HG02763 (cell line): Measurements from ENCODE around the gene WDR5B.
"Not testable (repeated sequence)": the region's sequence is repeated elsewhere in the genome, so short reads cannot be mapped to it uniquely, and the experiment has no call there.

Source experiments
- ATAC-seq: cut with Tn5 transposase; IDR thresholded peaks from one replicate; pipeline ENCODE4 v1.9.1; 2021; ENCODE audit warnings: mild to moderate bottlenecking, moderate library complexity; ENCODE audit not compliant: unreplicated experiment

Gene WDR5B

DNA sequence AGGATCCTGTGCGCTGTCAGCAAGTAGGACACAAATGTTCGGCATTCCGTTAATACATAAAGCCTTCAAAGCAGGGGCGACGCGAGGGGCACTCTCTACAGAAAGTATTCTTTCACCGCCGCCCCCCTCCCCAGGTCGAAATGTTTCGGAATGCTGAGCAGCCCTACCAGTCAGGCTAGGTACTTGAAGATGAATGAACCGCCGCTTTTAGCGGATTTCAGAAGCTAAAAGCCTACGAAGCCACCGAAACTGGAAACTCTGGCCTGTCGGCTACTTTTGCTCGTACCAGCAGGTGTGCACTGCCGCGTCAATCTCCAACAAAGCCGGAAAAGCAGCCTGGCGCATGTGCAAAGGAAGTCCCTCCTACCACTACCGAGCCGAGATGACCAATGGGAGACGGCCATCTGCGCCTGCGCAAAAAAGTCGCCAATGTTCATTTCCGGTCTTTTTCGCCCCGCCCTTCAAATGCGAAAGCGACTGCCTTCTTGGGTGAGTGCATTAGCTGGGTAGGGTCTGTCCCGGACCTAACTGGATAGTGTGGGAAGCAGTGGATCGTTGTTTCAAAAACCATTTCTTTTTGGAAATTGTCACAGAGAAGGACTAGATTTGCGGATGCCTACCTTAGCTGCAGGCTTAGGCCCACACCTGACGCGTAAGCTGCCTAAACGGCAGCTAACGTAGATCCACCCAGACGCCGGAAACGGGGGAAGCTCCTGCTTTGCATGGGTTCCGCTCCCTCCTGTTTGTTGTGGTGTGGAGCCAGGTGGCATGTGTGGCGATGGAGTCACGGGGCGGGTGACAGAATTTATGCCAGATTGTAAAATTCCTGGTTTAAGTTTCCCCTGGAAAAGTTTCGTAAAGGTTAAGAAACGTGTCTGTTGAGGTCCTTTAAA is at the start of gene WDR5B:
WDR5B (minus strand) TSS at position 301 of the 893 bp plus-strand sequence. CDS start 534 bp downstream, outside the sequence.
- ATAC-seq, result peak; percentile 86

DNA sequence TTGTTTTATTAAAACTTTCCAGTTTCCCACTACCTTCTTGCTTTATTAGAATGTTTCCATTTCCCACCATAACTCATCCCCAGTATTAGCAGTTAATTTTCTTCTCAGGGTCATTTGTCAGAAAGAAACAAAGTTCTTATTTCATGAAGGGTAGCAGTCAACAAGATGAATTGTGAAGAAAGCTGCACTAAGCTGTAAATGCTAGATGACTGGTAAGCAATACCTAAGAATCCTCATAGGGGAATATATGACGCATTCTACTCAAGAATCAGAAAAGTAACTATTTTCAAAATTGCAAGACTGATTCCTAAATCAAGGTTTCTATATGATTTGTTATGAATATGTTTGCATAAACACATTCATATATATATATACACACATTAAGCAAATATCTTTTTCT is 48.8 kb upstream of the WDR5B start:
- ATAC-seq, result no peak

DNA sequence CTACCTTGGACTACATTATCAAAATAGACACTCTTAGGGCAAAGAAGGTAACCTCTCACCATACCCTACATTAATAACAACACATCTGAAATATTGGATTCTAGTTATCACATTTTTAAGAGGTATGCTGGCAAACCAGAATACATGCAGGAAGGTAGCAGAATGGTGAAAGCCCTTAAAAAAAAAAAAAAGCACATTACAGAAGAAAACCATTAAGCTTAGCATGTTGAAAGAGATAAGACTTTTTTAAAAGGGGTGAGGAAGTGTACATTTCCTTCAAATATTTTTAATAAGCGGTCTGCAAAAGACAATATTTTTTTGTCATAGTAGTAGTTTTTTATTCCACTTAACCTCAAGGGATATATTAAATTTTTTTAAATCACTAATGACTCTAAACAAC is 46.5 kb upstream of the WDR5B start:
- no peak for ATAC-seq

DNA sequence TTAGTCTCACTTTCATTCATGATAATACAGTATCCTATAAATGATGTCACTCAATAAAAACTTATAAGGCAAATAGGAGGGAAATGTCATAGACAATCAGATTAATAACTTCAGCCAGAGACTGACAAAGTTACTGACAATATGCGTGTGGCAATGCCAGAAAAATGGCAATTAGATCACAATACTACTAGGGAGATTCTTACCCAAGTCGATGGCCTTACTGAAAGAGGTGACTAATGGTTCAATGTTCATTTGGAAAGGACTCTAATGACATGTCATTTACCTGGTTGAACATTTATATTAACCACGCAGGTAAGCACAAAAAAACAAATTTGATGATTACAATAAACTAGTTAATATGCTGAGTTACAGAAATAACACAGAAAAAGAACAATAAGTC is 45.9 kb upstream of the WDR5B start:
- no peak for ATAC-seq

DNA sequence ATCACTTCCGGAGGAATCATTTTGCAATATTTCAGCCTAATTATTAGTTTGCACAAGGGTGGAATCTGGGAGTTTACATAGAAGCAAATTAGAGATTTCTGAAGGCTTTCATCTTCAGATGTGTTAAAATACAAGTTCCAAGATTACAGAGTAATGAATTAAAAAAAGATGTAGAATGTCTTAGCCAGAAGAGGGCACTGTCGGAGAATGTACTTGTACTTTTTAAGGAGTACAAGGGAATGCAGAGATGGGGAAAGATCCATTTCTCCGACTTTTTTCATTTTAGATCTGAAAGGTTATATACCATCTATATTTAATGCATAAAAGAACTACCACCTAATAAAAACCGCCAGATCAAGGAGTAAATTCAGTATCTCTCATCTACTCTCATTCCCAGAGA is 43.1 kb upstream of the WDR5B start:
- no peak for ATAC-seq

DNA sequence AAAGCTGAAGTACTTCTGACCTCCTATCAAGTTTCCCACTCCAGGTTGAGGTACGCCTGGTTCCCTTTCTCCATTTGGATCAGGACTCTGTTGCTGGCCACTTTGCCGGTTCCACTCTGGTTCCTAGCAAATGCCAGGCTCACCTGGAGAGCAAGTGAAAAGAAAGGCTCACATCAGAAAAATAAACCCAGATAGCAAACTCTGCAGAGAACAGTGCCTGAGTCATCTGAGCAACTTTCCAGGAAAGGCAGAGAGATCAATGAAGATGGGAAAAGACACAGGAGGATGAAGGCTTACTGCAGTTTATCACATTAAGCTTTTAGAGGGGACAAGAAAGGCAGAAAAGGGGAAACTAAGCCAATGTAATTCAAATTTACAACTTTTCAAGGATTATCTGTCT is 41.8 kb upstream of the WDR5B start:
- ATAC-seq, result no peak

DNA sequence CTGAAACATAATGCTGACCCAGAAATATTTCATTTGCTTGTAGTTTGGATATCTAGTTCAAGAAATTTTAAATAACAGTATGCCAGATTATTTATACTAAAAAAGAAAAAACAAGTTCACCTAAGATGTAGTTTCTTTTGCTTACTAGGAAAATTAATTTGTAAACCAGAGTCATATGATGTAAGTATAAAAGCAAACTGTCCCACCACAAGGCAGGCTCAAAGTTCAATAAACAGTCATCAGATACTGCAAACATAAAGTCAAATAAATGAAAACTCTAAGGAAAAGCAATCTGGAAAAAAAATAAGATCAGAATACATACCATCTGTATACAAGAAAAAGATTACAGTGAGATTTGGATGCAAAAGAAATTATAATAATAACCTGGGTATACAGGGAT is 40.2 kb upstream of the WDR5B start:
- ATAC-seq, result no peak

DNA sequence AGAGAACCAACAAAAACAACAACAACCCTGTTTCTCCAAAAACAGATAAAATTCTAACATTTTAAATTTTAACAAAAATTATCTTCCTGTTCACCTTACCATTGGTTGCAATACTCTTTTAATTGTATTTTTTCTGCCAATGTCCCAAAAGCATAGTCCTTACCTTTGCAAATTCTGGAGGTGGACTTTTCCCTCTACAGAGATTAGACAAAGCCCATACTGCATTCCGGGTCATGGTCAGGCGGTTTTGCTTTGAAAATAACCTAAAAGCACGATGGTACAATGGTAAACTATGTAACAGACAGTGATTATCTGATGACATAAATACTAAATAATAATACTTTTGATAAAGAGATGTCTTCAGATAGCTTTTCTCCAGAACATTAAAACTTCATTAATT is 35.5 kb upstream of the WDR5B start:
- no peak for ATAC-seq

DNA sequence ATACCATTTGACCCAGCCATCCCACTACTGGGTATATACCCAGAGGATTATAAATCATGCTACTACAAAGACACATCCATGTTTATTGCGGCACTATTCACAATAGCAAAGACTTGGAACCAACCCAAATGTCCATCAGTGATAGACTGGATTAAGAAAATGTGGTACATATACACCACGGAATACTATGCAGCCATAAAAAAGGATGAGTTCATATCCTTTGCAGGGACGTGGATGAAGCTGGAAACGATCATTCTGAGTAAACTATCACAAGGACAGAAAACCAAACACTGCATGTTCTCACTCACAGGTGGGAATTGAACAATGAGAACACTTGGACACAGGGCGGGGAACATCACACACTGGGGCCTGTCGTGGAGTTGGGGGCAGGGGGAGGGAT is 32.4 kb upstream of the WDR5B start:
- ATAC-seq, result not testable (repeated sequence)

DNA sequence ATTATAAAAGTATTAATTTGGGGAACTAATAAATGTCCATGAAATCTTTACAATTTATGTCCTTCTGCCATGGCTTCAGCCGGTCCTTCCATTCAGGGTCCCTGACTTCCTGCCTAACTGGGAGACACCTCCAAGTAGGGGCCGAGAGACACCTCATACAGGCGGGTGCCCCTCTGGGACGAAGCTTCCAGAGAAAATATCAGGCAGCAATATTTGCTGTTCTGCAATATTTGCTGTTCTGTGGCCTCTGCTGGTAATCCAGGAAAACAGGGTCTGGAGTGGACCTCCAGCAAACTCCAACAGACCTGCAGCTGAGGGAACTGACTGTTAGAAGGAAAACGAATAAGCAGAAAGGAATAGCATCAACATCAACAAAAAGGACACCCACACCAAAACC is 28.6 kb upstream of the WDR5B start:
- ATAC-seq, result not testable (repeated sequence)

DNA sequence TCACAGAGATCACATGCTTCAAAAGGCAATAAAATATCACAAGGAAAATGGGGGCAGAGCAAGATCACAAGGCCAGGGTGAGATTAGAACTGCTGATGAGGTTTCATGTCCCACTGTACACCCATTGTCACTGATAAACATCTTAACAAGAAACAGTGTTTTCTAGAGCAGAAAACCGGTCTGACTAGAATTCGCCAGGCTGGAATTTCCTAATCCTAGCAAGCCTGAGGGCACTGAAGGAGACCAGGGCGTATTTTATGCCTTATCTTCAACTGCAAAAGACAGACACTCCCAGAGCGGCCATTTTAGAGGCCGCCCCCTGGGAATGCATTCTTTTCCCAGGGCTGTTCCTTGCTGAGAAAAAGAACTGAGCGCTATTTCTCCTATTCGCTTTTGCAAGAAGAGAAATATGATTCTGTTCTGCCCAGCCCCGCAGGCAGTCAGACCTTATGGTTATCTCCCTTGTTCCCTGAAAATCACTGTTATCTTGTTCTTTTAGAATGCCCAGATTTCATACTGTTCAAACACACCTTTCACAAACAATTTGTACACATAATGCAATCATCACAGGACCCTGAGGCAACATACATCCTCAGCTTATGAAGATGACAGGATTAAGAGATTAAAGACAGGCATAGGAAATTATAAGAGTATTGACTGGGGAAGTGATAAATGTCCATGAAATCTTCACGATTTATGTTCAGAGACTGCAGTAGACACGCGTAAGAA is 28.1 kb upstream of the WDR5B start:
- ATAC-seq, result not testable (repeated sequence)

DNA sequence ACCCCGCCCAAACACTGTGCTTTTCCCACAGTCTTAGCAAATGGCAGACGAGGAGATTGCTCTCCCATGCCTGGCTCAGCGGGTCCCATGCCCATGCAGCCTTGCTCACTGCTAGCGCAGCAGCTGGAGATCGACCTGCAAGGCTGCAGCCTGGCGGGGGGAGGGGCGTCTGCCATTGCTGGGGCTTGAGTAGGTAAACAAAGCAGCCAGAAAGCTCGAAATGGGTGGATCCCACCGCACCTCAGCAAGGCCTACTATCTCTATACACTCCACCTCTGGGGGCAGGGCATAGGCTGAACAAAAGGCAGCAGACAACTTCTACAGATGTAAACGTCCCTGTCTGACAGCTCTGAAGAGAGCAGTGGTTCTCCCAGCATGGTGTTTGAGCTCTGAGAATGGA is 27.2 kb upstream of the WDR5B start:
- ATAC-seq, result no peak

DNA sequence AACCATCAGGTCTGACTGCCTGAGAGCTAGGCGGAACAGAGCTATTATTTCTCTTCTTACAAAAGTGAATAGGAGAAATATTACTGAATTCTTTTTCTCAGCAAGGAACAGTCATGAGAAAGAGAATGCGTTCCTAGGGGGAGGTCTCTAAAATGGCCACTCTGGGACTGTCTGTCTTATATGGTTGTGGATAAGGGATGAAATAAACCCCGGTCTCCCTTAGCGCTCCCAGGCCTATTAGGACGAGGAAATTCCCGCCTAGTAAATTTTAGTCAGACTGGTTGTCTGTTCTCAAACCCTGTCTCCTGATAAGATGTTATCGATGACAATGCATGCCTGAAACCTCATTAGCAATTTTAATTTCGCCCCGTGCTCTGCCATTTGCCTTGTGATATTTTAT is 20.1 kb upstream of the WDR5B start:
- ATAC-seq, result no peak

DNA sequence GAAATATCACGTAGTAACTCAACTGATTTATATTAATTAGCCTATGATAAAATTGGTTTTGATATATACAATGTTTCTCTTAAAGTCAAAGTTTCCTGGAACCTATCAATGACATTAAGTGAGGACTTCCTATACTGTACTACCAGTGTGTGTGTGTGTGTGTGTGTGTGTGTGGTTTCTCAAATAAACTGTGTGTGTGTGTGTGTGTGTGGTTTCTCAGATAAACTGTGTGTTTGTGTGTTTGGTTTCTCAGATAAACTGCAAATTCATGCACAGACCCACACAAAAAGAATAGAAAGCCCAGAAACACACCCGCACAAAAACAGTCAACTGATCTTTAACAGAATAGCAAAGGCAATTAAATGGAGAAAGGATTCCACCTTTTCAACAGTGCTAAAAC is 14.5 kb upstream of the WDR5B start:
- no peak for ATAC-seq

DNA sequence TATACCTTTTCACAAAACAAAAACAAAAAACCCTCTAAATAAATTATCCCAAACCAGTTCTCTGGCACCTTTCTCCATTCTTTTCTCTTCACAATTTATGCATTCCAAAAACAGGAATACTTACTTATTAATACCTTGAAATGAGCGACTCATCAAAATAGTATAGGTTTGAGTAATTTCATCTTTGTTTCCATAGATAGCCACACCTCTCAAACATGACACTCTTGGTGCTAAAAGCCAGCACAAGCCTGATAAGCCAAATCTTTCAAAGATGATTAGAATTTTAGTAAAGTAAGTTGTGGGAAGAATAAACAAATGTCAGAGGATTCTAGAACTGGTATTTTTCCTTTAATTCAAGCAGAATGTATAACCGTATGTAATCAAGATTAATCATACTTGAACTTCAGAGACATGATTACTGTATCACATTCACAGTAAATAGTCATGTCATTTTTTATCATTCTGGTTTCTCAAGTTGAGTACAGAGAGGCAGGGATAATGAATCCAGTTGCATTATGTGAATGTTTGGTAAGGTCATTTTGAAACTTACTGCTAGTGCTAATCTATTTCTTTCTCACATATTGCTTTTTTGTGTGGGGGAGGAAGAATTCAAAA is 12.1 kb upstream of the WDR5B start:
- no peak for ATAC-seq

DNA sequence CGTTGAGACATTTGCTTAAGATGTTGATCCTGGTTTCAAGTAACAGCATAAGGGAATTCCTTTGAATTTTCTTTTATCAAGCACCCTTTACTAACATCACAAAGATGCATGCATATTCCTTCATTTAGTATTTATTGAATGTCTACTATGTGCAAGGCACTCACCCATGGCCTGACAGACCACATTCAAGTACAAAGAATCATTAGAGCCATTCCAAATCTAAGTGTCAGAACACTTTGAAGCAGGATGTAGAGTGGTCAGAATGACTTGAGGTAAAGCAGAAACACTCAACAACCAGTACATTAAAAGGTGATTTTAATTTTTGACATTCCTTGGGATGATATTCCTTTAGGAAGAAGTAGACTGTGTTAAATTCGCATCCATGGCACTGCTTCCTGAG is 6.0 kb upstream of the WDR5B start:
- no peak for ATAC-seq

DNA sequence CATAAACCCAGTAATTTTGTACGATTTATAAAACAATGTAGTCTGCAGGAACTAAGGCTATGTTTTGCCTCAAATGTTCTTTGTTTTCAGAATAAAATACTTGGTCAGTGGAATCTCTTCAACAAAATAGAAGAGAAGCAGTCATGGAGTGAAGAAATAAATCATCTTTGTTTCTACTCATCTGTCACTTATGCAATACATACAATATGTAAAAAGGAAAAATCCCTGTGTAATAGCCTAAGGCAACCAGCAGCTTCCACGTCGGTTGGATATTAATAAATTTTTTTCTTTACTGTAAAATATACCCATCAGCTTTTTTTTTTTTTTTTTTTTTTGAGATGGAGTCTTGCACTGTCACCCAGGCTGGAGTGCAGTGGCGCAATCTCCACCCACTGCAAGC is 5.2 kb upstream of the WDR5B start:
- ATAC-seq, result no peak

DNA sequence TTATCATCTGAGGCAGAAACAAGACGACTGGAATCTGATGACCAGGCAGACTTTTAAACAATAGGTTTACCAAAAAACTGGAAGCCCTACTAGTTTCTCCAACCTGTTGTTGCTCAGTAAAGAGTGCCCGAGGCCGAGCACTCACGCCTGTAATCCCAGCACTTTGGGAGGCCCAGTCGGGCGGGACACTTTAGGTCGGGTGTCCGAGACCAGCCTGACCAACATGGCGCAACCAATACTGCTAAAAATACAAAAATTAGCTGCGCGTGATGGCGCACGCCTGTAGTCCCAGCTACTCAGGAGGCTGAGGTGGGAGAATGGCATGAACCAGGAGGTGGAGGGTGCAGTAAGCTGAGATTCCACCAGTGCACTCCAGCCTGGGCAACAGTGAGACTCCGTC is 1.1 kb upstream of the WDR5B start:
- ATAC-seq, result no peak

DNA sequence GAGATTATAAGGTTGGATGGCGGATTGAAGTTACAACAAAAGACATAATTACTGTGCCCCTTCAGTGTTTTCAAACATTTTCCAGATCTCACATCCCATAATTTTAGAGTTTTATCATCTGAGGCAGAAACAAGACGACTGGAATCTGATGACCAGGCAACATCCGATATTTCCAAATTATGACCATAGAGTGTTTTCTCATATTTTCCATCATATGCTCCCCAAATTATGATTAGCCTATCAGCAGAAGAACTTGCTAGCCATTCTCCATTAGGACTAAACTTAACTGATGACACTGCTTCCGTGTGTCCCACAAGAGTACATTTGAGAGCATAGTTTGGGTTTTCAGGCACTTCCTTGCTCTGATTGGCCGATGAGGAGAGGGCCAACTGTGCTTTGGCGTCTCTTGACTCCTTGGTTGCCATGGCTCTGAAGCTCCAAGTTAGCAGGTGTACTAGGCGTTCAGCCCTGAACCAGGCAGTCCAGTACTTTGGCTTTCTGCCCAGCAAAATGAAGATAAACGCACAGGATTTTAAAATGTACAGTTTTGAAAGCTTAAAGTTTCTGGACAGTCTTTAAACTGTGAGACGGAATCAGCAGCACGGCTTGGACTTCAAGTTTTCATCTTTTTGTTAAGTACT is 638 bp downstream of the WDR5B start:
- no peak for ATAC-seq

DNA sequence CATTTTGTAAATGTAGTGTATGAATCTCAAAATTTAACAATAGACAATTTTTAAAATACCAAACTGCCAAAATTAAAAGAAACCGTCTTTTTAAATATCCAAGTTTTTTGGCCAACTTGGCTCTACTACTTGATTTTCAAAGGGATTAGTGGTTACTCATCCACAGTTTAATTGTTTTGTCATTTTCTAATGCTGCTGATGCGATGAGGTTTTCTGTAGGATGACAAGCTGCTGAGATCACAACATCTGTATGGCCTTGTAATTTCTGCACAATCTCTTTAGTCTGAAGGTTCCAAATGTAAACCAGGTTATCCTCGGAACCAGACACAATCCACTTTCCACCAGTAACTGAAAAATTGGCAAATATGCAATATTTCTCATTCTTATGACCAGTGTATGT is 1.5 kb downstream of the WDR5B start:
- no peak for ATAC-seq

DNA sequence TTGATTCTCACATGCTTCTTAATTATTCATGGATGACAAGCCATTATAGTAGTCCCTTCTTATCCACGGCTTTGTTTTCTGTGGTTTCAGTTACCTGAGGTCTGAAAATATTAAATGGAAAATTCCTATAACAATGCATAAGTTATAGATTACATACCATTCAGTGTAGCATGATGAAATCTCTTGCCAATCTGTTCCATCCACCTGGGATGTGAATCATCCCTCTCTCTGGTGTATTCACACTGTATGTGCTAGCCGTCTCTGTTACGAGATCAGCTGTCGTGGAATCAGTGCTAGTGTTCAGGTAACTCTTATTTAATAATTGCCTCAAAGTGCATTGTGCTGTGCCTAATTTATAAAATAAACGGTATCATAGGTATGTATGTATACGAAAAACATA is 5.2 kb downstream of the WDR5B start:
- no peak for ATAC-seq
